ENCODE results near the gene PDLIM7. TPM values are rescaled to one million over a fixed set of nuclear protein-coding genes. Genes with fewer than 3 reads are reported as not detected.
A peak's percentile ranks its signal among the peaks of the same experiment; 100 is the strongest.
"Not testable (repeated sequence)": the region's sequence is repeated elsewhere in the genome, so short reads cannot be mapped to it uniquely, and the experiment has no call there.

Gene PDLIM7
- total and polyA plus RNA-seq, 7 donors = 7.2 to 923 (median 274) TPM

DNA sequence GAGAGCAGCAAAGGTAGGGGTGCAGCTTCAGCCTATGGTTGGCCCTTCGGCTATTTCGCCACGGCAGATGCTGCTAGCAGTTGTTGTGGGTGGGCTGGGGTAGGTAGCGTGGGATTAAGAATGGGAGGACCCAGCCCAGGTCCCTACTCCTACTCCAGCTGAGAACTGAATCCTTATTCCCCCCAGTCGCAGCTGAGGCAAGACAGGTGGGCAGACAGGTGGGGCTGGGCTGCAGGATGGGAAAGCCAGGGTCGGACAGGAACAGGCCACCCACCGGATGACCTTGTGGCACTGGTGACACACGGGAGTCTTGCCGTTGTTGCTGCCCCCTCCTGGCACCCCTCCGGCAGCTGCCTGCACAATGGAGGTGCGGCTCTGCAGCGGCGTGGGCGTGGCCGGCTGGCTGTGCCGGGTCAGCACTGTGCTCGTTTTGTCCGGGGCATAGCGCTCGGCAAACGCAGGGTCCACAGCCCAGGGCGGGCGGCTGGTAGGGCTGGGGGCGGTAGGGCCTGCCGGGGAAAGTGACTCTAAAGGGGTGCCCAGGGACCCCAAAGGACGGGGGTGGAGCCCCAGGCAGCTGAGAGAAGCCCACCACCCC is 8.2 kb downstream of the PDLIM7 start:
- Histone ChIP-seq H3K27me3 (no peaks in the 10 kb centered on the region), H3K27ac (peak overlapping the region; percentile 95 to 99 (median 97)), H3K36me3 (peaks cover 48 to 89% (median 70%) of the 10 kb centered on the region in 4 donors), H3K9me3 (no peaks in the 10 kb centered on the region), H3K4me1 (peaks cover 0 to 97% (median 87%) of the 10 kb centered on the region in 4 donors), H3K4me3 (no peak overlapping the region)
- intact Hi-C loops (cut with DNase I) = no loop called here
- no peak for TF ChIP-seq EP300 (IDR thresholded peaks at IDR 0.05)
- TF ChIP-seq, protein P1, sequence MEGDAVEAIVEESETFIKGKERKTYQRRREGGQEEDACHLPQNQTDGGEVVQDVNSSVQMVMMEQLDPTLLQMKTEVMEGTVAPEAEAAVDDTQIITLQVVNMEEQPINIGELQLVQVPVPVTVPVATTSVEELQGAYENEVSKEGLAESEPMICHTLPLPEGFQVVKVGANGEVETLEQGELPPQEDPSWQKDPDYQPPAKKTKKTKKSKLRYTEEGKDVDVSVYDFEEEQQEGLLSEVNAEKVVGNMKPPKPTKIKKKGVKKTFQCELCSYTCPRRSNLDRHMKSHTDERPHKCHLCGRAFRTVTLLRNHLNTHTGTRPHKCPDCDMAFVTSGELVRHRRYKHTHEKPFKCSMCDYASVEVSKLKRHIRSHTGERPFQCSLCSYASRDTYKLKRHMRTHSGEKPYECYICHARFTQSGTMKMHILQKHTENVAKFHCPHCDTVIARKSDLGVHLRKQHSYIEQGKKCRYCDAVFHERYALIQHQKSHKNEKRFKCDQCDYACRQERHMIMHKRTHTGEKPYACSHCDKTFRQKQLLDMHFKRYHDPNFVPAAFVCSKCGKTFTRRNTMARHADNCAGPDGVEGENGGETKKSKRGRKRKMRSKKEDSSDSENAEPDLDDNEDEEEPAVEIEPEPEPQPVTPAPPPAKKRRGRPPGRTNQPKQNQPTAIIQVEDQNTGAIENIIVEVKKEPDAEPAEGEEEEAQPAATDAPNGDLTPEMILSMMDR (IDR thresholded peaks at IDR 0.05) = no peak
- TF ChIP-seq POLR2A (IDR thresholded peaks at IDR 0.05) = no peak
- no peak for TF ChIP-seq POLR2AphosphoS5 (IDR thresholded peaks at IDR 0.05)
- 22 to 67% methylated on average over 26 of the region's 26 CpGs for WGBS, 2 donors
- DNase-seq = no peak

DNA sequence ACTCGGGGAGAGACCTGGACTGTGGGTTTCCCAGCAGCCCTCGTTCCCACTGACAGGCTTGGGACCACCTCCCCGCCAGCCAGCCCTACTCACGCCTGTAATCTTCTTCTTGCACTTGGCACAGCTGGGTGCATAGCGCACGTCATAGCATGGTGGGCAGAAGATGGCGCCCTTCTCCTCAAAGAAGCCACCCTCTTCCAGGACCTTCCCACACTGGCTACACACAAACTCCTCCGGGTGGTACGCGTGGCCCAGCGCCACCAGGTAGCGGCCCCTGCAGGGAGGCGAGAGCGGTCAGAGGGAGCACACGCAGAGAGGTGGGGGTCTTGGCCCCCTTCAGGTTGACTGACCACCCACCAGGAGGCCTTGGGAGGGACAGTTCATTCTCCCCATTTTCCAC is 9.4 kb downstream of the PDLIM7 start:
- Histone ChIP-seq H3K36me3 (peaks cover 58 to 91% (median 77%) of the 10 kb centered on the region in 4 donors), H3K27me3 (no peaks in the 10 kb centered on the region), H3K4me1 (peaks cover 0 to 97% (median 86%) of the 10 kb centered on the region in 4 donors), H3K27ac (peak overlapping the region; percentile 52 to 99 (median 96)), H3K9me3 (no peaks in the 10 kb centered on the region), H3K4me3 (no peak overlapping the region)
- intact Hi-C loops (cut with DNase I) = no loop called here
- DNase-seq = no peak
- WGBS, 2 donors = 91 to 92% methylated on average over 15 of the region's 15 CpGs
- no peak for TF ChIP-seq POLR2A (IDR thresholded peaks at IDR 0.05)
- TF ChIP-seq POLR2AphosphoS5 (IDR thresholded peaks at IDR 0.05) = peak in 2 of 4 donors; percentile 34 to 44
- TF ChIP-seq, protein P1 (IDR thresholded peaks at IDR 0.05) = no peak
- no peak for TF ChIP-seq EP300 (IDR thresholded peaks at IDR 0.05)

- intact Hi-C loops (cut with DNase I) = no loop called here
- peaks cover 56 to 90% (median 72%) of the 10 kb centered on the region in 4 donors for H3K36me3 ChIP-seq
- H3K27me3 ChIP-seq = no peaks in the 10 kb centered on the region
- H3K4me3 ChIP-seq = no peak overlapping the region
- peak in 1 of 4 donors; percentile 33 for TF ChIP-seq POLR2AphosphoS5 (IDR thresholded peaks at IDR 0.05)
- TF ChIP-seq, protein P1 (IDR thresholded peaks at IDR 0.05) = no peak
- H3K27ac ChIP-seq = peak overlapping the region; percentile 52 to 99 (median 96)
- DNase-seq = no peak
- no peaks in the 10 kb centered on the region for H3K9me3 ChIP-seq
- 89 to 94% methylated on average over 8 of the region's 8 CpGs for WGBS, 2 donors
- peaks cover 0 to 97% (median 85%) of the 10 kb centered on the region in 4 donors for H3K4me1 ChIP-seq
These were observed 10.3 kb downstream of the PDLIM7 start for GRCh38 chr5:177487144-177487543.

- Histone ChIP-seq H3K4me1 (peaks cover 0 to 97% (median 85%) of the 10 kb centered on the region in 4 donors), H3K27me3 (no peaks in the 10 kb centered on the region)
- TF ChIP-seq, protein P1 (IDR thresholded peaks at IDR 0.05) = no peak
- TF ChIP-seq POLR2AphosphoS5 (IDR thresholded peaks at IDR 0.05) (peak in 2 of 4 donors; percentile 55 to 61), POLR2A (IDR thresholded peaks at IDR 0.05) (no peak), EP300 (IDR thresholded peaks at IDR 0.05) (no peak)
These were observed 11.1 kb downstream of the PDLIM7 start for GRCh38 chr5:177486256-177486655.

GRCh38 chr5:177485753-177486152 is 11.7 kb downstream of the PDLIM7 start:
- peaks cover 46 to 88% (median 64%) of the 10 kb centered on the region in 4 donors for H3K36me3 ChIP-seq
- intact Hi-C loops (cut with DNase I); H3K27me3 ChIP-seq; DNase-seq; H3K4me3 ChIP-seq; H3K9me3 ChIP-seq: not testable (repeated sequence)
- peak overlapping the region; percentile 95 to 99 (median 96) for H3K27ac ChIP-seq
- WGBS, 2 donors = 97 to 98% methylated on average over 3 of the region's 3 CpGs
- peaks cover 0 to 96% (median 85%) of the 10 kb centered on the region in 4 donors for H3K4me1 ChIP-seq

More at GRCh38 chr5:177486256-177486655, 11.1 kb downstream of the PDLIM7 start:
- Histone ChIP-seq H3K36me3 (peaks cover 48 to 91% (median 68%) of the 10 kb centered on the region in 4 donors), H3K9me3 (no peaks in the 10 kb centered on the region), H3K4me3 (no peak overlapping the region), H3K27ac (peak overlapping the region; percentile 38 to 99 (median 96))
- 91 to 97% methylated on average over 3 of the region's 3 CpGs for WGBS, 2 donors
- DNase-seq = no peak
- intact Hi-C loops (cut with DNase I) = no loop called here
